ENCODE results near the gene RAB9A.
"Not testable (repeated sequence)": the region's sequence is repeated elsewhere in the genome, so short reads cannot be mapped to it uniquely, and the experiment has no call there.

The RAB9A gene

GRCh38 chrX:13673016-13673415 lies 15.9 kb upstream of the RAB9A start:
- TF ChIP-seq CTCF (IDR thresholded peaks at IDR 0.05; ENCODE audit: extremely low read depth, missing control alignments): no peak
- no peak for DNase-seq (ENCODE audit: low spot score)

- DNase-seq (ENCODE audit: low spot score): no peak
- TF ChIP-seq CTCF (IDR thresholded peaks at IDR 0.05; ENCODE audit: extremely low read depth, missing control alignments): no peak
Observed at GRCh38 chrX:13676885-13677284, 12.0 kb upstream of the RAB9A start.

- not testable (repeated sequence) for DNase-seq (ENCODE audit: low spot score)
Observed at GRCh38 chrX:13679700-13680099, 9.2 kb upstream of the RAB9A start.

GRCh38 chrX:13681595-13681994 lies 7.3 kb upstream of the RAB9A start:
- no peak for TF ChIP-seq CTCF (IDR thresholded peaks at IDR 0.05; ENCODE audit: extremely low read depth, missing control alignments)

GRCh38 chrX:13684361-13684760 lies 4.6 kb upstream of the RAB9A start:
- DNase-seq (ENCODE audit: low spot score): no peak
- no peak for TF ChIP-seq CTCF (IDR thresholded peaks at IDR 0.05; ENCODE audit: extremely low read depth, missing control alignments)

More at GRCh38 chrX:13681595-13681994, 7.3 kb upstream of the RAB9A start:
- DNase-seq (ENCODE audit: low spot score): no peak

- no peak for TF ChIP-seq CTCF (IDR thresholded peaks at IDR 0.05; ENCODE audit: extremely low read depth, missing control alignments)
- DNase-seq (ENCODE audit: low spot score): no peak
Observed at GRCh38 chrX:13685126-13685763, 3.7 kb upstream of the RAB9A start.

- no peak for DNase-seq (ENCODE audit: low spot score)
- TF ChIP-seq CTCF (IDR thresholded peaks at IDR 0.05; ENCODE audit: extremely low read depth, missing control alignments): no peak
Observed at GRCh38 chrX:13687203-13687602, 1.7 kb upstream of the RAB9A start.

GRCh38 chrX:13688384-13688957 lies 457 bp upstream of the RAB9A start:
- no peak for TF ChIP-seq CTCF (IDR thresholded peaks at IDR 0.05; ENCODE audit: extremely low read depth, missing control alignments)
- no peak for DNase-seq (ENCODE audit: low spot score)

Data from GM20000 (cell line).